Neural cell (in vitro differentiated cells): ENCODE results near the gene APOBEC3A.

Experiments used
- CTCF ChIP-seq: fragments of 450-650 bp; IDR thresholded peaks from 2 replicates; pipeline ENCODE4 v1.5.1; 2014; ENCODE audit warnings: antibody characterized with exemption, mild to moderate bottlenecking, moderate library complexity; ENCODE audit not compliant: poor library complexity, severe bottlenecking
- EP300 ChIP-seq: fragments of 450-650 bp; conservative IDR thresholded peaks from 2 replicates; pipeline ENCODE4 v1.6.1; 2014; ENCODE audit warnings: antibody characterized with exemption, mild to moderate bottlenecking, moderate library complexity; ENCODE audit not compliant: poor library complexity, severe bottlenecking
- EZH2 ChIP-seq: fragments of 200-600, 300-800 bp; shearing (Covaris generic), sonication (generic); IDR thresholded peaks from 2 replicates; pipeline ENCODE4 v1.6.1; 2014; ENCODE audit warnings: antibody characterized with exemption, low read length, borderline replicate concordance, mild to moderate bottlenecking; ENCODE audit not compliant: insufficient read depth, poor library complexity, severe bottlenecking
- MXI1 ChIP-seq: fragments of 450-650 bp; conservative IDR thresholded peaks from 2 replicates; pipeline ENCODE4 v1.6.1; 2014; ENCODE audit warnings: antibody characterized with exemption, mild to moderate bottlenecking; ENCODE audit not compliant: poor library complexity, severe bottlenecking
- POLR2AphosphoS5 ChIP-seq: IDR thresholded peaks from 2 replicates; pipeline ENCODE4 v1.6.1; 2012
- RAD21 ChIP-seq: fragments of 450-650 bp; conservative IDR thresholded peaks from 2 replicates; pipeline ENCODE4 v1.6.1; 2014; ENCODE audit warnings: antibody characterized with exemption, mild to moderate bottlenecking, moderate library complexity
- TAF1 ChIP-seq: IDR thresholded peaks from 2 replicates; pipeline ENCODE4 v1.6.1; 2012; ENCODE audit warnings: low read depth
- TF ChIP-seq, protein P1 (sequence below): IDR thresholded peaks from 2 replicates; pipeline ENCODE4 v1.6.1; 2012; ENCODE audit warnings: borderline replicate concordance

DNA sequence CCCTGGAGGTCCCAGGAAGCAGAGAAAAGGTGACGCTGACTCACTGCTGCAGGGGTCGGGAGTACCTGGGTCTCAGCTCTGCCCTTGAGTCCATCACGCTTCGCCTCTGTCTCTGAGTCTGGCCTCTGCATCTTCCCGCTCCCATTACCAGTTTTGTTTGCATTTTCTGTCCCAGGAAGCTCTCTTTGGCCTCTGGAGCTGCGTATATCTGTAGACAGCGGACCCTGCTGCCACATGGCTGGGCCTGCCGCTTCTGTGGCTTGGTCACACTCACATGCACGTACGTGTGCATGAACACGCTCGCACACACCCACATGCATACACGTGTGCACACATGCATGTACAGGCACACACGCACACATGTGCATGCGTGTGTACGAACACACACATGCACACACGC, 20.8 kb upstream of the APOBEC3A start:
- TF ChIP-seq CTCF (no peak), EZH2 (no peak), EP300 (no peak), POLR2AphosphoS5 (no peak), RAD21 (no peak), MXI1 (no peak), TAF1 (no peak)
- TF ChIP-seq, protein P1, sequence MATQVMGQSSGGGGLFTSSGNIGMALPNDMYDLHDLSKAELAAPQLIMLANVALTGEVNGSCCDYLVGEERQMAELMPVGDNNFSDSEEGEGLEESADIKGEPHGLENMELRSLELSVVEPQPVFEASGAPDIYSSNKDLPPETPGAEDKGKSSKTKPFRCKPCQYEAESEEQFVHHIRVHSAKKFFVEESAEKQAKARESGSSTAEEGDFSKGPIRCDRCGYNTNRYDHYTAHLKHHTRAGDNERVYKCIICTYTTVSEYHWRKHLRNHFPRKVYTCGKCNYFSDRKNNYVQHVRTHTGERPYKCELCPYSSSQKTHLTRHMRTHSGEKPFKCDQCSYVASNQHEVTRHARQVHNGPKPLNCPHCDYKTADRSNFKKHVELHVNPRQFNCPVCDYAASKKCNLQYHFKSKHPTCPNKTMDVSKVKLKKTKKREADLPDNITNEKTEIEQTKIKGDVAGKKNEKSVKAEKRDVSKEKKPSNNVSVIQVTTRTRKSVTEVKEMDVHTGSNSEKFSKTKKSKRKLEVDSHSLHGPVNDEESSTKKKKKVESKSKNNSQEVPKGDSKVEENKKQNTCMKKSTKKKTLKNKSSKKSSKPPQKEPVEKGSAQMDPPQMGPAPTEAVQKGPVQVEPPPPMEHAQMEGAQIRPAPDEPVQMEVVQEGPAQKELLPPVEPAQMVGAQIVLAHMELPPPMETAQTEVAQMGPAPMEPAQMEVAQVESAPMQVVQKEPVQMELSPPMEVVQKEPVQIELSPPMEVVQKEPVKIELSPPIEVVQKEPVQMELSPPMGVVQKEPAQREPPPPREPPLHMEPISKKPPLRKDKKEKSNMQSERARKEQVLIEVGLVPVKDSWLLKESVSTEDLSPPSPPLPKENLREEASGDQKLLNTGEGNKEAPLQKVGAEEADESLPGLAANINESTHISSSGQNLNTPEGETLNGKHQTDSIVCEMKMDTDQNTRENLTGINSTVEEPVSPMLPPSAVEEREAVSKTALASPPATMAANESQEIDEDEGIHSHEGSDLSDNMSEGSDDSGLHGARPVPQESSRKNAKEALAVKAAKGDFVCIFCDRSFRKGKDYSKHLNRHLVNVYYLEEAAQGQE: no peak
